Rectal smooth muscle tissue (tissue), 1 donor: ENCODE measurements around the gene THTPA.
"Not testable (repeated sequence)": the region's sequence is repeated elsewhere in the genome, so short reads cannot be mapped to it uniquely, and the experiment has no call there.

Experiments used
- H3K27ac ChIP-seq: one replicate; pipeline ENCODE4 v1.7.0; 2013; ENCODE audit warnings: low read depth, low read length, inconsistent platforms
- H3K27me3 ChIP-seq: one replicate; pipeline ENCODE4 v1.7.0; 2013; ENCODE audit warnings: low read length; ENCODE audit not compliant: control insufficient read depth, insufficient read depth
- H3K36me3 ChIP-seq: one replicate; pipeline ENCODE4 v1.7.0; 2013; ENCODE audit warnings: low read length; ENCODE audit not compliant: control insufficient read depth, insufficient read depth
- H3K4me1 ChIP-seq: one replicate; pipeline ENCODE4 v1.7.0; 2013; ENCODE audit warnings: low read length; ENCODE audit not compliant: control insufficient read depth, insufficient read depth
- H3K4me3 ChIP-seq: one replicate; pipeline ENCODE4 v1.7.0; 2013; ENCODE audit warnings: low read length
- H3K9ac ChIP-seq: one replicate; pipeline ENCODE4 v1.7.0; 2013; ENCODE audit warnings: low read length

Gene THTPA

GRCh38 chr14:23609411-23610089 is 53.5 kb downstream of the THTPA start:
- H3K4me1 ChIP-seq, H3K27ac ChIP-seq, H3K9ac ChIP-seq, H3K36me3 ChIP-seq, H3K4me3 ChIP-seq, H3K27me3 ChIP-seq: not testable (repeated sequence)
